ENCODE measurements around the gene ERMAP. TPM values are rescaled to one million over a fixed set of nuclear protein-coding genes. Genes with fewer than 3 reads are reported as not detected.

ERMAP gene
- total and polyA plus RNA-seq, 2 of the 8 experiments (the other 6 are each of a cell fraction or from before 2014, with no cell fraction given): 2.5 to 3.9 TPM

- TF ChIP-seq SIN3A (conservative IDR thresholded peaks at IDR 0.05 in 1 of 2, IDR thresholded peaks at IDR 0.05 in 1 of 2; ENCODE audit: low read depth in 1 of 2, low read length in 2 of 2) (no peak), TBP (IDR thresholded peaks at IDR 0.05; ENCODE audit: low read depth, low read length) (no peak), CBX5 (IDR thresholded peaks at IDR 0.05; ENCODE audit: low read depth, low read length) (no peak), SIRT6 (IDR thresholded peaks at IDR 0.05; ENCODE audit: low read length) (no peak), CHD1 (IDR thresholded peaks at IDR 0.05; ENCODE audit: low read depth, low read length) (no peak), HDAC2 (IDR thresholded peaks at IDR 0.05; ENCODE audit: borderline replicate concordance in 1 of 2, low read depth in 2 of 2, low read length in 2 of 2) (peak in 1 of 2 experiments; percentile 9; a peak in 1 of 4 replicates), CEBPB (IDR thresholded peaks at IDR 0.05; ENCODE audit: low read depth, low read length) (no peak), RNF2 (IDR thresholded peaks at IDR 0.05; ENCODE audit: borderline replicate concordance, low read depth, low read length, missing control alignments, poor library complexity, severe bottlenecking) (no peak), MAFK (IDR thresholded peaks at IDR 0.05; ENCODE audit: low read depth, low read length) (no peak), NRF1 (IDR thresholded peaks at IDR 0.05; ENCODE audit: low read depth, low read length) (no peak), TAF7 (optimal IDR thresholded peaks at IDR 0.05; ENCODE audit: borderline replicate concordance, low read depth, low read length) (no peak), POLR2AphosphoS5 (IDR thresholded peaks at IDR 0.05; ENCODE audit: low read depth, low read length) (0 out of 2 replicates have a peak, but pooled peaks have one; percentile 2)
These were observed 49.4 kb upstream of the ERMAP start (continued) for GRCh38 chr1:42767510-42768000.

Data from H1 (cell line).